ENCODE results near the gene ITPR2.
"Not testable (repeated sequence)": the region's sequence is repeated elsewhere in the genome, so short reads cannot be mapped to it uniquely, and the experiment has no call there.

Gene ITPR2

GRCh38 chr12:26848156-26848825 is 15.3 kb upstream of the ITPR2 start:
- DNase-seq, result no peak

- DNase-seq, result no peak
Measured at GRCh38 chr12:26847431-26847830, 14.4 kb upstream of the ITPR2 start.

GRCh38 chr12:26846416-26846815 is 13.4 kb upstream of the ITPR2 start:
- no peak for DNase-seq

- no peak for DNase-seq
Measured at GRCh38 chr12:26845984-26846383, 13.0 kb upstream of the ITPR2 start.

- peak; percentile 35 for DNase-seq
Measured at GRCh38 chr12:26845057-26845666, 12.2 kb upstream of the ITPR2 start.

GRCh38 chr12:26843311-26843710 is 10.3 kb upstream of the ITPR2 start:
- no peak for DNase-seq

- peak; percentile 17 for DNase-seq
Measured at GRCh38 chr12:26841085-26841484, 8.1 kb upstream of the ITPR2 start.

GRCh38 chr12:26839512-26839911 is 6.5 kb upstream of the ITPR2 start:
- no peak for DNase-seq

GRCh38 chr12:26838888-26839416 is 6.0 kb upstream of the ITPR2 start:
- no peak for DNase-seq

- DNase-seq, result no peak
Measured at GRCh38 chr12:26836201-26836600, 3.2 kb upstream of the ITPR2 start.

GRCh38 chr12:26834503-26835060 is 1.6 kb upstream of the ITPR2 start:
- DNase-seq, result not testable (repeated sequence)

- peak; percentile 53 for DNase-seq
Measured at GRCh38 chr12:26833743-26834490, 923 bp upstream of the ITPR2 start.

GRCh38 chr12:26831951-26832821 is 808 bp downstream of the ITPR2 start:
- peak; percentile 76 for DNase-seq

GRCh38 chr12:26830783-26831551 is 2.0 kb downstream of the ITPR2 start:
- peak; percentile 32 for DNase-seq

- no peak for DNase-seq
Measured at GRCh38 chr12:26830363-26830762, 2.6 kb downstream of the ITPR2 start.

- DNase-seq, result no peak
Measured at GRCh38 chr12:26828280-26829073, 4.5 kb downstream of the ITPR2 start.

GRCh38 chr12:26826437-26826836 is 6.6 kb downstream of the ITPR2 start:
- no peak for DNase-seq

GRCh38 chr12:26825459-26826016 is 7.5 kb downstream of the ITPR2 start:
- DNase-seq, result no peak

- no peak for DNase-seq
Measured at GRCh38 chr12:26823390-26823789, 9.6 kb downstream of the ITPR2 start.

GRCh38 chr12:26822026-26822425 is 11.0 kb downstream of the ITPR2 start:
- no peak for DNase-seq
